NK-92 (cell line): ENCODE data around the gene SENP3.

Experiments
- DNase-seq: peaks from one replicate; lab custom pipeline; 2025; ENCODE audit not compliant: unreplicated experiment; lab: John Stamatoyannopoulos, UW

SENP3 gene

DNA sequence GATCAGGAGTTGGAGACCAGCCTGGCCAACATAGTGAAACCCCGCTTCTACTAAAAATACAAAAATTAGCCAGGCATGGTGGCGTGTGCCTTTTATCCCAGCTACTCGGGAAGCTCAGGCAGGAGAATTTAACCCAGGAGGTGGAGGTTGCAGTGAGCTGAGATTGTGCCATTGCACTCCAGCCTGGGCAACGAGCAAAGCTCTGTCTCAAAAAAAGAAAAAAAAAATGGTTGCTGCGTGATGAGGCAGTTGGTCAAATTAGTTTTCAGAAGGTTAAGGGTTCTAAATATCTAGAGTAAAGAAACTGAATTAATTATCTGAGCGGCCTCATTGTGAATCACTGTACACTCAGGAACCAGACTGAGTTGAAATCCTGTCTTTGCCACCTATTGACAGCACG lies 14.2 kb downstream of the SENP3 start:
- DNase-seq: no peak

- DNase-seq: no peak
Measured at GRCh38 chr17:7576432-7576937, 14.8 kb downstream of the SENP3 start.

GRCh38 chr17:7577327-7578199 lies 15.8 kb downstream of the SENP3 start:
- no peak for DNase-seq

- no peak for DNase-seq
Measured at GRCh38 chr17:7579001-7579833, 17.5 kb downstream of the SENP3 start, which contains the start of gene CD68. TSS of gene CD68 (plus strand) at chr17:7579638. CDS start at chr17:7579678, 40 bp downstream.

DNA sequence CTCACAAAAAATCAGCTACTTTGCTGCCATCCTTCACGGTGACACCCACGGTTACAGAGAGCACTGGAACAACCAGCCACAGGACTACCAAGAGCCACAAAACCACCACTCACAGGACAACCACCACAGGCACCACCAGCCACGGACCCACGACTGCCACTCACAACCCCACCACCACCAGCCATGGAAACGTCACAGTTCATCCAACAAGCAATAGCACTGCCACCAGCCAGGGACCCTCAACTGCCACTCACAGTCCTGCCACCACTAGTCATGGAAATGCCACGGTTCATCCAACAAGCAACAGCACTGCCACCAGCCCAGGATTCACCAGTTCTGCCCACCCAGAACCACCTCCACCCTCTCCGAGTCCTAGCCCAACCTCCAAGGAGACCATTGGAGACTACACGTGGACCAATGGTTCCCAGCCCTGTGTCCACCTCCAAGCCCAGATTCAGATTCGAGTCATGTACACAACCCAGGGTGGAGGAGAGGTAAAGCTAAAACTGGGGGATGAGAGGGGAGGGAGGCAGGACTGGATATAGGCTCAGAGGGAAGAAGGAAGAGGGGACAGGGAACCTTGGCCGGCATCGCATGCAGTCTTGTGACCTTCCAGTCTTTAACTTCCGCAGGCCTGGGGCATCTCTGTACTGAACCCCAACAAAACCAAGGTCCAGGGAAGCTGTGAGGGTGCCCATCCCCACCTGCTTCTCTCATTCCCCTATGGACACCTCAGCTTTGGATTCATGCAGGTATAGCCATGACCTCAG lies 18.3 kb downstream of the SENP3 start:
- no peak for DNase-seq

- DNase-seq: no peak
Measured at GRCh38 chr17:7580604-7581575, 19.2 kb downstream of the SENP3 start.

- no peak for DNase-seq
Measured at GRCh38 chr17:7582396-7583252, 20.9 kb downstream of the SENP3 start.

DNA sequence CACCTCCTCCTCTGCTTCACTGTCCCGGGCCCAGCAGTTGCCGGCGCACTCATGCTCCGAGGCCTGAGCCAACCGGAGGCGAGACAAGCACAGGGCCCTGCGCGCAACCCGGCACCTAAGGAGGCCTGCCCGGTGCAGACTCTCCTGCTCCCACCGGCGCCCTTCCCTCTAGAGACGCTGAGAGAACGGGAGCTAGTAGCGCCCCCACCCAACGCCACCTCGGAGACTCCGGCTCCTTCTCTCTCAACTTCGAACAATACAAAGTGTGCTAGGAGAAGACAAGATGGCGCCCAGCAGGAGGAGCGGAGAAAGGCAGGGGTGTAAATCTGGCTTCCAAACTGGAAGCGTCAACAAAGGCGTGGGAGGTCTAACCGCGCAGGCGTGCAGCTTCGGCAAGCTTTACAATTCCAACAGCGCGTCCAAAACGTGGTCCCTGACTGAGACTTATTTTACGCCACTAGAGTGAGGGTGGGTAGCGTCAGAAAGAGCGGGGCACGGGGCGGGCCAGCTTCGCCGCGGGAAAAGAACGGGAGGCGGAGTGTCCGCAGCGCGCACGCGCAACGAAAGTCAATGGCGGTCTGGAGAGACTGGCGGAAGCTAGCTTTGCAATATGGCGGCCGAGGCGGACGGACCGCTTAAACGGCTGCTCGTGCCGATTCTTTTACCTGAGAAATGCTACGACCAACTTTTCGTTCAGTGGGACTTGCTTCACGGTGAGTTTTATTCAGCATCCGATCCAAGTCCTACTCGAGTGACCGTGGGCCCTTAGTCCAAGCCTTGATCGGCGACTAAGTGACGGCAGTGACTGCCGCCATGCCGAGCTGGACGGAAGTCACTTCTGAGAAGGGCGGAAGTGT lies 21.8 kb downstream of the SENP3 start, which contains the start of gene MPDU1:
Gene MPDU1 (plus strand): TSS at position 600 of the 857 bp plus-strand sequence. CDS start 11 bp downstream, at position 611.
- peak; percentile 36 for DNase-seq

GRCh38 chr17:7586673-7587419 lies 25.1 kb downstream of the SENP3 start:
- DNase-seq: no peak

- no peak for DNase-seq
Measured at GRCh38 chr17:7587420-7588151, 25.9 kb downstream of the SENP3 start.

DNA sequence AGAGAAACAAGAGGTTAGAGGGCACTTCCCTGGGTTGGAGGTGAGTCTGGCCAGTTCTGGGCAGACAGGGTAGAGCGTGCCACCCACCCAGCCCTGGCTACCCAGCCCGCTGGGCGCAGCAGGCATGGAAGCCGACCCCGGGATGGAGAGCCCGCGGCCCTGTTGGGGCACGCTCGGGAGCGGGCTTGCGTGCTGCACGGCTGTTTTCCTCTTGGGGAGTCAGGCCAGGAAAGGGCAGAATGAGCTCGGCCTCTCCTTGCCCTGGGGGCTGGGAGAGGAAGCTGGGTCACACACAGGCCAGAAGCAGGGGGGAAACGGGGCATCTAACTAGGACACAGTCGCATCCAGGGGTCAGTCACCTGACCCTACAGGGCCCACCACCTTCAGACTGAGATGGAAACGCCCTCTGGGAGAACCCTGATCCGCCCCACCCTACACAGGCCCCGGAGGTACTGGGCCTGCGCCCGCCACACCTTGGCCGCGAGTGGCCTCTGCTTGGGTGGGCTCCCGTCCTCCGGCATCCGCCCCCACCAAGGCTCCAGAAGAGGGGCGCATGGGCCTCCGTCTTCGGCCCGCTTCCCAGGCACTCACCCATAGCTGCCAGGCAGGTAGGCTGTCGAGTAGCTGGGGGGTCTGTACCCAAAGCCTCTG lies 27.0 kb downstream of the SENP3 start:
- DNase-seq: no peak

DNA sequence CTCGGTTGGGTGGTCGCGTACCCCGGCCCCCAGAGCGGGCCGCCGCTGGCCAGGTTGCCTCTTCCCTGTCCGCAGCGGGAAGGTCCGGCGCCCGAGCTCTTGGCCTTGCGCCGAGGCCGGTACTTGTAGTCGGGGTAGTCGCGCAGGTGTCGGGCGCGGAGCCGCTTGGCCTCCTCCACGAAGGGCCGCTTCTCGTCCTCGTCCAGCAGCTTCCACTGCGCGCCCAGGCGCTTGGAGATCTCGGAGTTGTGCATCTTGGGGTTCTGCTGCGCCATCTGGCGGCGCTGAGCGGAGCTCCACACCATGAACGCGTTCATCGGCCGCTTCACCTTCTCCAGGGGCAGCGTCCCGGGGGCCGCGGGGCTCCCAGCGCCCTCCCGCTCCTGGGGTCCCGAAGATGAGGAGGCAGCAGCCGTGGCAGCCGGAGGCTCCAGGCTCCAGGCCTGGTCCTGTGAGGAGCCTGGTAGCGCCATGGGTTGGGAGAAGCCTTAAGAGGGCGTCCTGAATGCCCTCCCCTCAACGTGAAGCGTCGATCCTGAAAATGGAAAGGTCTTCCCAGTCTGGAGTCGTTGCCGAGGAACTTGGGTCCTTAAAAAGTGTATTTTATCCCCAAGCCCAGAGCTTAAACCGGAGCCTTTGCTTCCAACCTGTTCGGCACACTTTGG lies 27.6 kb downstream of the SENP3 start:
- no peak for DNase-seq

DNA sequence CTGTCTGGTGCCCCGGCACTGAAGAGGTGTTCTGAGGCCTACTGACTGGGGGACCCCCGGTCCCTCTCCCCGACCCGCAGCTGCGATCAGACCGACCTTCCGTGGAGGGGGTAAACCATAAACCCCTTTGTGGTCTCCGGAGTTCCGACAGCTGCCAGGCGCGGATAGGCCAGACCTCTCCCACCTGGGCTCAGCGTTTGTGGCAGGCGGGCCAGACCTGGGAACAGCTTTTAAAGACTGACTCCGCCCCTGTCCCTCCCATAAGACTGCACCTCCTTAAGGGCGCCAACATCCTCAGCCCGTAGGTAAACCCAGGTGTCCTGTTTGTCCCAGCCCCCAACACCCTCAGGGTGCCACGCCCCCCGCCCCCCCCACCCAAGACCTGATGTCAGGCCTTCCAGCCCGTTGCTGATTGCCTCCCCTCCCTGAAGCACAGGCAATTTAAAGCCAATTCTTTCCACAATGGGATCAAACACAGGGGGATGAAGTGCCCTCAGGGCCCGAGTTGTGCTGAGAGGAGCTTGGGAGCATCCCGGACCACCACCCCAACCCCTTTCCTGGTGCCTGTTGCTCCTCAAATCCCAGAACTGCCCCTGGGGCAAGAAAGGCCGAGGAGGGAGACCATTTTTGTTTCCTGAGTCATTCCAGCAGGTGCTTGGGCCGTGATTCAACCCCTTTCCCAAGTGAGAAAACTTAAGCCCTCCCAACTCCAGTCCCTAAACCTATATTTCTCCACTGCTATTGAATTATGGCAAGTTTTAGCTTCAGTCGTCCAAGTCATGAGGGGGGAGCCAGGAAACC lies 28.4 kb downstream of the SENP3 start, which contains the start of gene SOX15:
Gene SOX15 (minus strand): TSS at position 204 of the 801 bp plus-strand sequence. CDS start 418 bp downstream, outside the sequence.
- DNase-seq: no peak

DNA sequence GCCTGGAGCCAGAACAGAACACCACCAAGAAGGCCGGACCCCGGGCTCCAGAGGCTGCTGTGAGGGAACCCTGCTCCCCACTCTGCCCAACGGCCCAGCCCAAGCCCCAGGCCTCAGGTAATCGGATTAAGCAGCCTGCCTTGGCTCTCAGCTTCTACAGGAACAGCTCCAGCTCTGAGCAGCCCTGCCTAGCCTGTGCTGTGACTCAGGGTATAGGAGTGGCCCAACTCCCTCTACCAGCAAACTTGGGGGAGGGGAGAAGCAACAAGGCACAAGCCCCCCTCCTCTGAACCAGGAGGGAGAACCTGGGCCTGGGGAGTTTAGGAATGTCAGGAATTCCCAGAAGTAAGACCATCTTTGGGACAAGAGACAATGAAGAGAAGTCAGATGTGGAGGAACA lies 29.0 kb downstream of the SENP3 start:
- DNase-seq: no peak
